ENCODE results near the gene ERCC2.
"Not testable (repeated sequence)": the region's sequence is repeated elsewhere in the genome, so short reads cannot be mapped to it uniquely, and the experiment has no call there.

The ERCC2 gene

GRCh38 chr19:45370410-45371204 is at the start of gene ERCC2:
Gene ERCC2, minus strand, starts transcription at chr19:45370573. Its CDS starts 33 bp downstream, at chr19:45370540.
- peak; percentile 93 to 100 for DNase-seq (ENCODE audit: low spot score in 2 of 2)
- H3K4me1 ChIP-seq: peaks cover 17% of the 10 kb centered on the region
- no peaks in the 10 kb centered on the region for H3K9me3 ChIP-seq
- in situ Hi-C loops (cut with MboI; ENCODE audit: low sequenced_read_pairs): no loop called here
- H3K4me3 ChIP-seq: peak within 1 kb of the TSS; percentile 90
- H3K36me3 ChIP-seq (replicated peaks): peaks cover 28% of the 10 kb centered on the region
- H3K27me3 ChIP-seq (ENCODE audit: low read depth): no peaks in the 10 kb centered on the region

DNA sequence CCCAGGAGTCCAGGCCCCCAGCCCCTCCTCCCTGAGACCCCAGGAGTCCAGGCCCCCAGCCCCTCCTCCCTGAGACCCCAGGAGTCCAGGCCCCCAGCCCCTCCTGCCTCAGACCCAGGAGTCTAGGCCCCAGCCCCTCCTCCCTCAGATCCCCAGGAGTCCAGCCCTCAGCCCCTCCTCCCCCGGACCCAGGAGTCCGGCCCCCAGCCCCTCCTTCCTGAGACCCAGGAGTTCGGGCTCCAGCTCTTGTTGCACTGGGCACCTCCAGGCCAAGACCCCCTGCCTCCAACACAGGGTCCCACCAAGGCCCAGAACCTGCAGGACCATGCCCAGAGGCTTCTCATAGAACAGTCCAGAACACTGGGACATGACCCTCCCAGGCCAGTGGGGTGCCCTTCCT is 49.5 kb upstream of the ERCC2 start:
- Histone ChIP-seq H3K27me3 (ENCODE audit: low read depth) (no peaks in the 10 kb centered on the region), H3K4me3 (no peak overlapping the region), H3K36me3 (replicated peaks) (peaks cover 40% of the 10 kb centered on the region), H3K4me1 (peaks cover 14% of the 10 kb centered on the region), H3K9me3 (no peaks in the 10 kb centered on the region)
- in situ Hi-C loops (cut with MboI; ENCODE audit: low sequenced_read_pairs): no loop called here
- no peak for DNase-seq (ENCODE audit: low spot score in 2 of 2)

DNA sequence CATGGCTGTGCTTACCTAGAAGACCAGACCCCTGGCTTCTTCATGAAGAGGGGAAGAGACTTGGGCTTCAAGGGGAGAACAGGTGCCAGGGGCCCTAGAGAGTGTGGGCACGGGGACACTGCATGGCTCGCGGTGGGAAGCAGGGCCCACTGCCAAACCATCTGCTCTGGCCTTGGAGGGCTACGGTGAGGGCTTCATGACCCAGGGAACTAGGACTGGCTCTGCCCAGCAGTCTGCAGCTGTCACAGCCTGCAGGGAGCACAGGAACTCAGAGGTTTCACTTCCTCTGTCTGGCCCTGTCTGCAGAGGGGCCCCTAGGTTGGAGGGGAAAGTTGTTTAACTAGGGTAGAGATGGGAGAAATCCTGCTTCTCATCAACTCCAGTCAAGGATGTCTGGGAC is 49.0 kb upstream of the ERCC2 start:
- in situ Hi-C loops (cut with MboI; ENCODE audit: low sequenced_read_pairs): no loop called here
- peaks cover 45% of the 10 kb centered on the region for H3K36me3 ChIP-seq (replicated peaks)
- H3K9me3 ChIP-seq: no peaks in the 10 kb centered on the region
- peaks cover 11% of the 10 kb centered on the region for H3K4me1 ChIP-seq
- H3K27me3 ChIP-seq (ENCODE audit: low read depth): no peaks in the 10 kb centered on the region
- H3K4me3 ChIP-seq: no peak overlapping the region
- DNase-seq (ENCODE audit: low spot score in 2 of 2): no peak

- no peak overlapping the region for H3K4me3 ChIP-seq
- in situ Hi-C loops (cut with MboI; ENCODE audit: low sequenced_read_pairs): no loop called here
- peaks cover 51% of the 10 kb centered on the region for H3K36me3 ChIP-seq (replicated peaks)
- no peaks in the 10 kb centered on the region for H3K27me3 ChIP-seq (ENCODE audit: low read depth)
- no peaks in the 10 kb centered on the region for H3K9me3 ChIP-seq
- DNase-seq (ENCODE audit: low spot score in 2 of 2): no peak
- H3K4me1 ChIP-seq: peaks cover 6% of the 10 kb centered on the region; the same call in 1 of the 2 replicates
Measured at GRCh38 chr19:45418802-45419201, 48.4 kb upstream of the ERCC2 start.

GRCh38 chr19:45417151-45417550 is 46.8 kb upstream of the ERCC2 start:
- H3K36me3 ChIP-seq (replicated peaks): peaks cover 60% of the 10 kb centered on the region
- no peaks in the 10 kb centered on the region for H3K4me1 ChIP-seq
- H3K9me3 ChIP-seq: no peaks in the 10 kb centered on the region
- H3K4me3 ChIP-seq: no peak overlapping the region
- no peaks in the 10 kb centered on the region for H3K27me3 ChIP-seq (ENCODE audit: low read depth)
- DNase-seq (ENCODE audit: low spot score in 2 of 2): no peak
- in situ Hi-C loops (cut with MboI; ENCODE audit: low sequenced_read_pairs): no loop called here

- in situ Hi-C loops (cut with MboI; ENCODE audit: low sequenced_read_pairs): no loop called here
- Histone ChIP-seq H3K36me3 (replicated peaks) (peaks cover 54% of the 10 kb centered on the region), H3K27me3 (ENCODE audit: low read depth) (no peaks in the 10 kb centered on the region), H3K9me3 (no peaks in the 10 kb centered on the region), H3K4me3 (no peak overlapping the region), H3K4me1 (no peaks in the 10 kb centered on the region)
- no peak for DNase-seq (ENCODE audit: low spot score in 2 of 2)
Measured at GRCh38 chr19:45414468-45414867, 44.1 kb upstream of the ERCC2 start.

GRCh38 chr19:45413497-45413896 is 43.1 kb upstream of the ERCC2 start:
- Histone ChIP-seq H3K36me3 (replicated peaks) (peaks cover 54% of the 10 kb centered on the region), H3K4me1 (no peaks in the 10 kb centered on the region), H3K27me3 (ENCODE audit: low read depth) (no peaks in the 10 kb centered on the region), H3K4me3 (no peak overlapping the region), H3K9me3 (no peaks in the 10 kb centered on the region)
- DNase-seq (ENCODE audit: low spot score in 2 of 2): no peak
- in situ Hi-C loops (cut with MboI; ENCODE audit: low sequenced_read_pairs): no loop called here

GRCh38 chr19:45410330-45410729 is 40.0 kb upstream of the ERCC2 start:
- in situ Hi-C loops (cut with MboI; ENCODE audit: low sequenced_read_pairs); H3K4me3 ChIP-seq; DNase-seq (ENCODE audit: low spot score in 2 of 2); H3K27me3 ChIP-seq (ENCODE audit: low read depth); H3K9me3 ChIP-seq: not testable (repeated sequence)
- H3K4me1 ChIP-seq: peaks cover 11% of the 10 kb centered on the region
- H3K36me3 ChIP-seq (replicated peaks): peaks cover 49% of the 10 kb centered on the region

DNA sequence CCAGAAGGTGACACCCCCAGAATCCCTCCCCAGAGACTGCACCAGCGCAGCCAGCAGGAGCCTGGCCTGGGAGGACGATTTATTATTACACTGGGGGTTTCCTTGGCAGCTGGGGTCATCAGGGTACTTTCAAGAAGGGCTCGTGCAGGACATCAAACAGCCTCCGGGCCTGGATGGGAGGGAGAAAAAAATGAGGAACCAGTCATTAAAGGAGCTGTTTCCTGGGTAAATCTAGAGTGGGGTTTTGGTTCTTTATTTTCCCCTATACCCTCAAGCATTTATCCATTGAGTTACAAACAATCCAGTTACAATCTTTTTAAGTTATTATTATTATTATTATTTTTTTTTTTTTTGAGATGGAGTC is 39.2 kb upstream of the ERCC2 start:
- no peaks in the 10 kb centered on the region for H3K27me3 ChIP-seq (ENCODE audit: low read depth)
- peaks cover 19% of the 10 kb centered on the region for H3K4me1 ChIP-seq
- H3K36me3 ChIP-seq (replicated peaks): peaks cover 44% of the 10 kb centered on the region
- in situ Hi-C loops (cut with MboI; ENCODE audit: low sequenced_read_pairs): no loop called here
- H3K4me3 ChIP-seq: no peak overlapping the region
- H3K9me3 ChIP-seq: no peaks in the 10 kb centered on the region
- no peak for DNase-seq (ENCODE audit: low spot score in 2 of 2)

- H3K36me3 ChIP-seq (replicated peaks): peaks cover 38% of the 10 kb centered on the region
- peaks cover 24% of the 10 kb centered on the region for H3K4me1 ChIP-seq
- no peak for DNase-seq (ENCODE audit: low spot score in 2 of 2)
- H3K9me3 ChIP-seq: no peaks in the 10 kb centered on the region
- H3K4me3 ChIP-seq: no peak overlapping the region
- in situ Hi-C loops (cut with MboI; ENCODE audit: low sequenced_read_pairs): no loop called here
- H3K27me3 ChIP-seq (ENCODE audit: low read depth): no peaks in the 10 kb centered on the region
Measured at GRCh38 chr19:45408830-45409556, 38.6 kb upstream of the ERCC2 start.

GRCh38 chr19:45408121-45408520 is 37.7 kb upstream of the ERCC2 start:
- Histone ChIP-seq H3K4me3 (no peak overlapping the region), H3K4me1 (peaks cover 33% of the 10 kb centered on the region), H3K27me3 (ENCODE audit: low read depth) (no peaks in the 10 kb centered on the region), H3K9me3 (no peaks in the 10 kb centered on the region), H3K36me3 (replicated peaks) (peaks cover 30% of the 10 kb centered on the region)
- in situ Hi-C loops (cut with MboI; ENCODE audit: low sequenced_read_pairs): no loop called here
- DNase-seq (ENCODE audit: low spot score in 2 of 2): no peak

- peaks cover 38% of the 10 kb centered on the region for H3K4me1 ChIP-seq
- in situ Hi-C loops (cut with MboI; ENCODE audit: low sequenced_read_pairs): not testable (repeated sequence)
- H3K4me3 ChIP-seq: peak overlapping the region; percentile 75
Measured at GRCh38 chr19:45407585-45407984, 37.2 kb upstream of the ERCC2 start.

DNA sequence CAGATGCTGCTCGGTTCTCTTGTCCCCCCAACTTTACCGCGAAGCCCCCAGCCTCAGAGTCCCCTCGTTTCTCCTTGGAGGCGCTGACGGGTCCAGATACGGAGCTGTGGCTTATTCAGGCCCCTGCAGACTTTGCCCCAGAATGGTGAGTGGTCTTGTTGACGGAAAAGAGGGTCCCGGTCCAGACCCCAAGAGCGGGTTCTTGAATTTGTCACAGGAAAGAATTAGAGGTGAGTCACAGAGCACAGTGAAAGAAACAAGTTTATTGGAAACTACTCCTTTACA is 36.7 kb upstream of the ERCC2 start:
- Histone ChIP-seq H3K36me3 (replicated peaks) (peaks cover 25% of the 10 kb centered on the region), H3K9me3 (no peaks in the 10 kb centered on the region), H3K4me1 (peaks cover 40% of the 10 kb centered on the region), H3K4me3 (peak overlapping the region; percentile 75), H3K27me3 (ENCODE audit: low read depth) (no peaks in the 10 kb centered on the region)
- DNase-seq (ENCODE audit: low spot score in 2 of 2): no peak
- in situ Hi-C loops (cut with MboI; ENCODE audit: low sequenced_read_pairs): no loop called here

More at GRCh38 chr19:45407585-45407984, 37.2 kb upstream of the ERCC2 start:
- H3K9me3 ChIP-seq; H3K27me3 ChIP-seq (ENCODE audit: low read depth); DNase-seq (ENCODE audit: low spot score in 2 of 2): not testable (repeated sequence)
- peaks cover 25% of the 10 kb centered on the region for H3K36me3 ChIP-seq (replicated peaks)

- no peaks in the 10 kb centered on the region for H3K27me3 ChIP-seq (ENCODE audit: low read depth)
- H3K4me3 ChIP-seq: peak within 1 kb of the TSS; percentile 75
- peak; percentile 88 for DNase-seq (ENCODE audit: low spot score in 2 of 2)
- in situ Hi-C loops (cut with MboI; ENCODE audit: low sequenced_read_pairs): no loop called here
- peaks cover 40% of the 10 kb centered on the region for H3K4me1 ChIP-seq
- H3K9me3 ChIP-seq: no peaks in the 10 kb centered on the region
- H3K36me3 ChIP-seq (replicated peaks): peaks cover 24% of the 10 kb centered on the region
Measured at GRCh38 chr19:45406226-45407090, 36.1 kb upstream of the ERCC2 start, which contains the start of gene POLR1G. Gene POLR1G, plus strand, starts transcription at chr19:45406644. Its CDS starts 53 bp downstream, at chr19:45406697.
